Nucleus accumbens (tissue), 56 donors: ENCODE data around the gene SCN2B.

Source experiments
- DNase-seq, 56 donors: peaks; one replicate each; lab custom pipeline; 2025; lab: John Stamatoyannopoulos, UW

SCN2B gene

GRCh38 chr11:118175993-118176777, at the start of gene SCN2B:
Gene SCN2B (minus strand): TSS chr11:118176639. CDS start chr11:118176431, 208 bp downstream.
- DNase-seq, result peak in 15 of 56 donors; percentile 7 to 49 (median 34)

- DNase-seq, result peak in 1 of 56 donors; percentile 3
These were observed 48.2 kb upstream of the SCN2B start, which contains the start of gene JAML for GRCh38 chr11:118224511-118225188. Gene JAML (minus strand): TSS chr11:118225011. CDS start chr11:118214866, 10,145 bp downstream.

GRCh38 chr11:118223992-118224391, 47.6 kb upstream of the SCN2B start:
- no peak for DNase-seq

GRCh38 chr11:118223570-118223969, 47.1 kb upstream of the SCN2B start:
- no peak for DNase-seq

- no peak for DNase-seq
These were observed 46.0 kb upstream of the SCN2B start for GRCh38 chr11:118222437-118222836.

GRCh38 chr11:118221419-118221818, 45.0 kb upstream of the SCN2B start:
- no peak for DNase-seq

GRCh38 chr11:118219732-118220131, 43.3 kb upstream of the SCN2B start:
- DNase-seq, result no peak

- no peak for DNase-seq
These were observed 42.8 kb upstream of the SCN2B start for GRCh38 chr11:118219244-118219643.

GRCh38 chr11:118217575-118217974, 41.1 kb upstream of the SCN2B start:
- no peak for DNase-seq

GRCh38 chr11:118216621-118217481, 40.4 kb upstream of the SCN2B start:
- DNase-seq, result no peak

GRCh38 chr11:118215765-118216164, 39.3 kb upstream of the SCN2B start:
- no peak for DNase-seq

GRCh38 chr11:118215262-118215661, 38.8 kb upstream of the SCN2B start:
- DNase-seq, result no peak

- DNase-seq, result peak in 1 of 56 donors; percentile 5
These were observed 37.9 kb upstream of the SCN2B start for GRCh38 chr11:118214210-118214914.

GRCh38 chr11:118213781-118214180, 37.3 kb upstream of the SCN2B start:
- no peak for DNase-seq

- no peak for DNase-seq
These were observed 36.8 kb upstream of the SCN2B start for GRCh38 chr11:118213201-118213600.

GRCh38 chr11:118212781-118213191, 36.3 kb upstream of the SCN2B start:
- DNase-seq, result no peak

GRCh38 chr11:118212131-118212725, 35.8 kb upstream of the SCN2B start:
- no peak for DNase-seq

- DNase-seq, result peak in 2 of 56 donors; percentile 18 to 28
These were observed 34.6 kb upstream of the SCN2B start for GRCh38 chr11:118211006-118211405.

- no peak for DNase-seq
These were observed 33.9 kb upstream of the SCN2B start for GRCh38 chr11:118210323-118210722.

GRCh38 chr11:118209033-118209432, 32.6 kb upstream of the SCN2B start:
- DNase-seq, result no peak
